Parathyroid adenoma (tissue), 2 donors: Measurements from ENCODE around the gene MLLT1.

ENCODE experiments used
- H2AFZ ChIP-seq: fragments of 300-600 bp; sonication (generic); one replicate; pipeline ENCODE4 v1.7.0; 2017; ENCODE audit warnings: antibody characterized with exemption, mild to moderate bottlenecking
- H3K27ac ChIP-seq: fragments of 300-600 bp; sonication (generic); one replicate; pipeline ENCODE4 v1.7.0; 2017
- H3K27me3 ChIP-seq: fragments of 300-600 bp; sonication (generic); one replicate; pipeline ENCODE4 v1.7.0; 2017; ENCODE audit warnings: low read length; ENCODE audit not compliant: control insufficient read depth, insufficient read depth
- H3K36me3 ChIP-seq: fragments of 300-600 bp; sonication (generic); one replicate; pipeline ENCODE4 v1.7.0; 2017; ENCODE audit warnings: low read length; ENCODE audit not compliant: control insufficient read depth, insufficient read depth
- H3K4me1 ChIP-seq: fragments of 300-600 bp; sonication (generic); one replicate; pipeline ENCODE4 v1.7.0; 2017; ENCODE audit warnings: control low read depth
- H3K4me2 ChIP-seq: fragments of 300-600 bp; sonication (generic); one replicate; pipeline ENCODE4 v1.7.0; 2017; ENCODE audit warnings: low read length
- H3K4me3 ChIP-seq: fragments of 300-600 bp; sonication (generic); one replicate; pipeline ENCODE4 v1.7.0; 2017; ENCODE audit warnings: low read depth, low read length
- H3K79me2 ChIP-seq: fragments of 300-600 bp; sonication (generic); one replicate; pipeline ENCODE4 v1.7.0; 2017; ENCODE audit warnings: control low read depth
- H3K9ac ChIP-seq: fragments of 300-600 bp; sonication (generic); one replicate; pipeline ENCODE4 v1.7.0; 2017; ENCODE audit warnings: mild to moderate bottlenecking
- H3K9me3 ChIP-seq: fragments of 300-600 bp; sonication (generic); one replicate; pipeline ENCODE4 v1.7.0; 2017; ENCODE audit warnings: low read length; ENCODE audit not compliant: control insufficient read depth
- TF ChIP-seq, protein P1 (sequence below): fragments of 300-600 bp; sonication (generic); IDR thresholded peaks from one replicate; pipeline ENCODE4 v1.7.0; 2017; ENCODE audit warnings: antibody characterized with exemption, mild to moderate bottlenecking
- donor health status: primary hyperparathyroidism.

Gene MLLT1, protein sequence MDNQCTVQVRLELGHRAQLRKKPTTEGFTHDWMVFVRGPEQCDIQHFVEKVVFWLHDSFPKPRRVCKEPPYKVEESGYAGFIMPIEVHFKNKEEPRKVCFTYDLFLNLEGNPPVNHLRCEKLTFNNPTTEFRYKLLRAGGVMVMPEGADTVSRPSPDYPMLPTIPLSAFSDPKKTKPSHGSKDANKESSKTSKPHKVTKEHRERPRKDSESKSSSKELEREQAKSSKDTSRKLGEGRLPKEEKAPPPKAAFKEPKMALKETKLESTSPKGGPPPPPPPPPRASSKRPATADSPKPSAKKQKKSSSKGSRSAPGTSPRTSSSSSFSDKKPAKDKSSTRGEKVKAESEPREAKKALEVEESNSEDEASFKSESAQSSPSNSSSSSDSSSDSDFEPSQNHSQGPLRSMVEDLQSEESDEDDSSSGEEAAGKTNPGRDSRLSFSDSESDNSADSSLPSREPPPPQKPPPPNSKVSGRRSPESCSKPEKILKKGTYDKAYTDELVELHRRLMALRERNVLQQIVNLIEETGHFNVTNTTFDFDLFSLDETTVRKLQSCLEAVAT

DNA sequence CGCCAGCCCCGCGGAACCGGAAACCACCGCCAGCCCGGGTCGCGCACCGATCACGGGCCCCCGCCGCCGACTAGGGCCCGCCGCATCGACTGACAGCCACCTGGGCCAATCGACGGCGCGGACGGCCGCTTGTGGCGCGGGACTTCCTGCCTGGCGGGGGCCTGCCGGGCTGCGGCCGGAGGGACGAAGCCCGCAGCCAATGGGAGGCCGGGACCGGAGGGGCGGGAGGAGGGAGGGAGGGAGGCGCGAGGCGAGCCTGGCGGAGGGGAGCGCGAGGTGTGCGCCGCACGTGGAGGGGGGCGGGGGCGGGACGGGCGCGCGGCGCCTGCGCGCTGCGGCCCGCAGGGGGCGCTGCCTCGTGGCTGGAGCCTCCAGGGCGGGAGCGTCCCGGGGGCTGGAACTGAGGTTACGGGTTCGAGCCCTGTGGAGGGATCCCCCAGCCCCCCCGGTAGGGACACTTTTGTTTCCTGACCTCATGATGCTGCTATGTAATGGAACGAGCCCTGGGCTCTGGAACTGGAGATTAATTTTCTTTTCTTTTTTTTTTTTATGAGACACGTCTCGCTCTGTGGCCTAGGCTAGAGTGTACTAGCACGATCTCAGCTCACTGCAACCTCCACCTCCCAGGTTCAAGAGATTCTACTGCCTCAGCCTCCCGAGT is at the start of gene MLLT1:
MLLT1 (minus strand) TSS at position 45 of the 661 bp plus-strand sequence. CDS start 191 bp downstream, outside the sequence.
- Histone ChIP-seq H2AFZ (peak within 1 kb of the TSS; percentile 46), H3K9ac (peak within 1 kb of the TSS; percentile 73)

DNA sequence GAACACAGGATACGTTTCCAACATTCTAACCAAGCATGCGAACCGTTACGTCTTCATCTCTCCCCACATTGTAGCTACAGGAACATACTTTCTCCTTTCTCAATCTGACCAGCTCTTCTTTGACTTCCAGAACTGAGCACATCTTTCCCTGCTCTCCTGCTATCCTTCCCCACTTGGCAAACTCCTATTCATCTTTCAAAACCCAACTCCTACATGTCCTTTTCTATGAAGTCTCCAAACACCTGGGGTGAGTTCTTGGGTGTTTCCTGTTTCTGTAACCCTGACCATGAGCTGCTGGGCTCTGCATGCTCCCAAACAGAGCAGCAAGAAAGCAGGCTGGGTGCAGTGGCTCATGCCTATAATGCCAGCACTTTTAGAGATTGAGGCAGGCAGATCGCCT is 47.0 kb upstream of the MLLT1 start:
- H3K4me3 ChIP-seq, result no peak overlapping the region
- no peaks in the 10 kb centered on the region for H3K4me1 ChIP-seq

More for the DNA sequence above, at the start of gene MLLT1:
- H3K36me3 ChIP-seq, result no peaks in the 10 kb centered on the region
- TF ChIP-seq, protein P1, sequence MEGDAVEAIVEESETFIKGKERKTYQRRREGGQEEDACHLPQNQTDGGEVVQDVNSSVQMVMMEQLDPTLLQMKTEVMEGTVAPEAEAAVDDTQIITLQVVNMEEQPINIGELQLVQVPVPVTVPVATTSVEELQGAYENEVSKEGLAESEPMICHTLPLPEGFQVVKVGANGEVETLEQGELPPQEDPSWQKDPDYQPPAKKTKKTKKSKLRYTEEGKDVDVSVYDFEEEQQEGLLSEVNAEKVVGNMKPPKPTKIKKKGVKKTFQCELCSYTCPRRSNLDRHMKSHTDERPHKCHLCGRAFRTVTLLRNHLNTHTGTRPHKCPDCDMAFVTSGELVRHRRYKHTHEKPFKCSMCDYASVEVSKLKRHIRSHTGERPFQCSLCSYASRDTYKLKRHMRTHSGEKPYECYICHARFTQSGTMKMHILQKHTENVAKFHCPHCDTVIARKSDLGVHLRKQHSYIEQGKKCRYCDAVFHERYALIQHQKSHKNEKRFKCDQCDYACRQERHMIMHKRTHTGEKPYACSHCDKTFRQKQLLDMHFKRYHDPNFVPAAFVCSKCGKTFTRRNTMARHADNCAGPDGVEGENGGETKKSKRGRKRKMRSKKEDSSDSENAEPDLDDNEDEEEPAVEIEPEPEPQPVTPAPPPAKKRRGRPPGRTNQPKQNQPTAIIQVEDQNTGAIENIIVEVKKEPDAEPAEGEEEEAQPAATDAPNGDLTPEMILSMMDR, result peak; percentile 48
- peak within 1 kb of the TSS; percentile 78 for H3K4me2 ChIP-seq
- H3K4me3 ChIP-seq, result peak within 1 kb of the TSS; percentile 86
- peaks cover 38% of the 10 kb centered on the region for H3K79me2 ChIP-seq
- H3K27ac ChIP-seq, result peak within 1 kb of the TSS; percentile 66
- no peaks in the 10 kb centered on the region for H3K9me3 ChIP-seq
- peaks cover 28% of the 10 kb centered on the region for H3K4me1 ChIP-seq
- H3K27me3 ChIP-seq, result no peaks in the 10 kb centered on the region

DNA sequence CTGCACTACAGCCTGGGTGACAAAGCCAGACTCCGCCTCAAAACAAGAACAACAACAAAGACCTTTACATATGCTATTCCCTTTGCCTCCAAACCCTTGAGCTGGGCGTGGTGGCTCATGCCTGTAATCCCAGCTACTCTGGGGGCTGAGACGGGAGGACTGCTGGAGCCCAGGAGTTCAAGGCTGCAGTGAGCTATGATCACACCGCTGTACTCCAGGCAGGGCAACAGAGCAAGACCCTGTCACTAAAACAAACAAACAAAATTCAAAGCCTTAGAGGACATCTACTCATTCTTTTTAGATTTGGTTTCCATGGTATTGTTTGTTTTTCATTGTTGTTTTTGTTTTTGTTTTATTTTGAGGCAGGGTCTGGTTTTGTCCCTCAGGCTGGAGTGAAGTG is 45.8 kb upstream of the MLLT1 start:
- Histone ChIP-seq H3K79me2 (no peaks in the 10 kb centered on the region), H3K36me3 (no peaks in the 10 kb centered on the region), H3K4me3 (no peak overlapping the region), H3K9me3 (no peaks in the 10 kb centered on the region), H3K9ac (no peak overlapping the region), H3K27me3 (no peaks in the 10 kb centered on the region), H3K27ac (no peak overlapping the region), H3K4me1 (no peaks in the 10 kb centered on the region), H3K4me2 (no peak overlapping the region), H2AFZ (no peak overlapping the region)
- TF ChIP-seq, protein P1, result no peak

More for the DNA sequence above, 47.0 kb upstream of the MLLT1 start:
- Histone ChIP-seq H3K27ac (no peak overlapping the region), H3K79me2 (no peaks in the 10 kb centered on the region), H3K4me2 (no peak overlapping the region), H3K27me3 (no peaks in the 10 kb centered on the region), H2AFZ (no peak overlapping the region), H3K9ac (no peak overlapping the region), H3K36me3 (no peaks in the 10 kb centered on the region), H3K9me3 (no peaks in the 10 kb centered on the region)
- TF ChIP-seq, protein P1, result no peak

DNA sequence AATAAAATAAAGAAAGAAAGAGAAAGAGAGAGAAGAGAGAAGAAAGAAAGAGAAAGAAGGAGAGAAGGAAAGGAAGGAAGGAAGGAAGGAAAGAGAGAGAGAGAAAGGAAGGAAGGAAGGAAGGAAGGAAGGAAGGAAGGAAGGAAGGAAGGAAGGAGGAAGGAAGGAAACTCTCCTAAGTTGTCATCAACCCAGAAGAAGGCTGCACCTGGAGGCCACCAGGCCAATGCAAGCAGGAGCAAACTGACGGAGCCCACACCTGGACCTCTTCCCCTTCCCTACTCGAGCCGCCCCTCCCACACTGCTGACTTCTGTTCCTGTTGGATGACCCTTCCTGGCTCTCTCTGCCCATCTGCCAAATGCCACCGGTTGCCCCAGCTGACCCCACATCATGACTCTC is 45.0 kb upstream of the MLLT1 start:
- Histone ChIP-seq H3K27ac (no peak overlapping the region), H3K9ac (no peak overlapping the region), H3K79me2 (no peaks in the 10 kb centered on the region), H2AFZ (no peak overlapping the region), H3K4me3 (no peak overlapping the region), H3K9me3 (no peaks in the 10 kb centered on the region), H3K27me3 (no peaks in the 10 kb centered on the region), H3K4me2 (no peak overlapping the region), H3K36me3 (no peaks in the 10 kb centered on the region), H3K4me1 (no peaks in the 10 kb centered on the region)
- TF ChIP-seq, protein P1, result no peak
